ENCODE data around the gene OR5D14. TPM values are rescaled to one million over a fixed set of nuclear protein-coding genes. Genes with fewer than 3 reads are reported as not detected.

OR5D14 gene
- total RNA-seq (2014; rRNA removed; shearing (Covaris generic); ENCODE audit: low replicate concordance) = not detected in 2 replicates

DNA sequence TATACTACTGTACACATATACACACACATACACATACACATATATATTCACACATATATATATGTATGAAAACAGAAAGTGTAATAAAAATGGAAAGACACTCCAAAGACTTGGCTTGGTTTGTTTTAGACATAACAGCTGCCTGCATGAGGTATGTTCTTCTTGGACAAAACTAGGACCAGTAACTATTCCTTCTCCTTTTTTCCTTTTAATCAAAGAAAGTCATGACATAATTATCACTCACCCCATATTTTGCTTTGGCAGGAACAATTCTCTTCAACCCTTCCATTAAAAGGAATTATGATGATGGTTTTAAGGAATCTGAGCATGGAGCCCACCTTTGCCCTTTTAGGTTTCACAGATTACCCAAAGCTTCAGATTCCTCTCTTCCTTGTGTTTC is at the start of gene OR5D14:
Gene OR5D14, plus strand, starts transcription at position 301 of the 400 bp plus-strand sequence. Its CDS starts 0 bp downstream, at position 301.
- DNase-seq = no peak
- H3K4me1 ChIP-seq (ENCODE audit: low read length) = no peaks in the 10 kb centered on the region
- no peaks in the 10 kb centered on the region for H3K79me2 ChIP-seq (ENCODE audit: low read length)
- H3K36me3 ChIP-seq (ENCODE audit: insufficient read depth, low read length) = no peaks in the 10 kb centered on the region
- H3K4me3 ChIP-seq (ENCODE audit: low read length) = no peak within 1 kb of the TSS
- H3K4me2 ChIP-seq (ENCODE audit: low read depth, low read length, poor library complexity, severe bottlenecking) = no peak within 1 kb of the TSS
- H3K9me2 ChIP-seq (replicated peaks; ENCODE audit: insufficient read depth, low read length) = no peaks in the 10 kb centered on the region
- no peaks in the 10 kb centered on the region for H3K27me3 ChIP-seq (ENCODE audit: low read length)
- no peaks in the 10 kb centered on the region for H4K20me1 ChIP-seq (ENCODE audit: insufficient read depth, low read depth, low read length)
- H3K9ac ChIP-seq (ENCODE audit: low read length) = no peak within 1 kb of the TSS
- H2AFZ ChIP-seq (ENCODE audit: low read length) = no peak within 1 kb of the TSS
- no peak within 1 kb of the TSS for H3K27ac ChIP-seq (ENCODE audit: low read length)
- H3K9me3 ChIP-seq (ENCODE audit: low read length) = peaks cover 15% of the 10 kb centered on the region

DNA sequence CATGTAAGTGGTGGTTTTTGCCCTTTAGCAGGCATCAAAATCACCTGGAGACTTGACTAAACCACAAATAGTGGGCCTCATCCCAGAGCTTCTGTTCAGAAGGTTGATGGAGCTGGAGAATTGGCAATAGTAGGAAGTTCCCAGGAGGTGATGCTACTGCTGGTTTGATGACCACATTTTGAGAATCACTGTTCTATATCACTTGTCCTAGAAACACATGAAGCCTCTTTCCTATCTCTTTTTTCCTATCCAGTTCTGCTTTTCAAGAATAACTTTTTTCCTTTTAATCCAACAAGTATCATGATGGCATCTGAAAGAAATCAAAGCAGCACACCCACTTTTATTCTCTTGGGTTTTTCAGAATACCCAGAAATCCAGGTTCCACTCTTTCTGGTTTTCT is 22.2 kb upstream of the OR5D14 start, which contains the start of gene OR5D13:
Gene OR5D13, plus strand, starts transcription at position 301 of the 400 bp plus-strand sequence. Its CDS starts 0 bp downstream, at position 301.
- Histone ChIP-seq H3K79me2 (ENCODE audit: low read length) (no peaks in the 10 kb centered on the region), H4K20me1 (ENCODE audit: insufficient read depth, low read depth, low read length) (no peaks in the 10 kb centered on the region), H3K36me3 (ENCODE audit: insufficient read depth, low read length) (no peaks in the 10 kb centered on the region), H3K9me2 (replicated peaks; ENCODE audit: insufficient read depth, low read length) (no peaks in the 10 kb centered on the region), H3K9ac (ENCODE audit: low read length) (no peak within 1 kb of the TSS), H2AFZ (ENCODE audit: low read length) (no peak within 1 kb of the TSS), H3K4me1 (ENCODE audit: low read length) (no peaks in the 10 kb centered on the region), H3K27me3 (ENCODE audit: low read length) (no peaks in the 10 kb centered on the region), H3K27ac (ENCODE audit: low read length) (no peak within 1 kb of the TSS), H3K9me3 (ENCODE audit: low read length) (peaks cover 24% of the 10 kb centered on the region), H3K4me2 (ENCODE audit: low read depth, low read length, poor library complexity, severe bottlenecking) (no peak within 1 kb of the TSS), H3K4me3 (ENCODE audit: low read length) (no peak within 1 kb of the TSS)
- no peak for DNase-seq

DNA sequence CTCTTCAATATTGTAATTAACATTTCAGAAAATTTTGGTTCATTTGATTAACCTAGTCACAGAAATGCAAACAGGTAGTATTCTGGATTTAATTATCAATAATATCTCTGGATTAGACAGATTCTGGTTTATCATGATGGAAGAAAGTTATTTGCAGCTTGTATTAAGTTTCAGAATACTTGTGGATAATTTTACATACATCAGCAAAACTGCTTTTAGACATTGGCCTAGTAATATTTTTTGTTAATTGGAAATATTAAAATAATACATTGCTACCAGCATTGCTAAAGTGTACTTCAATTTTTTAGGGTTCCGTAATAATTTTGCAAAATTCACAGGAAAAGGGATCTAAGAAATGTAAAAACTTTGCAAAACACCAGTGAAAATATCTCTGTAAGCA is 3.8 kb upstream of the OR5D14 start:
- Histone ChIP-seq H4K20me1 (ENCODE audit: insufficient read depth, low read depth, low read length) (no peaks in the 10 kb centered on the region), H3K9me3 (ENCODE audit: low read length) (peaks cover 10% of the 10 kb centered on the region), H3K79me2 (ENCODE audit: low read length) (no peaks in the 10 kb centered on the region), H3K4me1 (ENCODE audit: low read length) (no peaks in the 10 kb centered on the region), H2AFZ (ENCODE audit: low read length) (no peak overlapping the region), H3K4me2 (ENCODE audit: low read depth, low read length, poor library complexity, severe bottlenecking) (no peak overlapping the region), H3K4me3 (ENCODE audit: low read length) (no peak overlapping the region), H3K27ac (ENCODE audit: low read length) (no peak overlapping the region), H3K9me2 (replicated peaks; ENCODE audit: insufficient read depth, low read length) (no peaks in the 10 kb centered on the region), H3K9ac (ENCODE audit: low read length) (no peak overlapping the region), H3K36me3 (ENCODE audit: insufficient read depth, low read length) (no peaks in the 10 kb centered on the region), H3K27me3 (ENCODE audit: low read length) (no peaks in the 10 kb centered on the region)
- DNase-seq = no peak

DNA sequence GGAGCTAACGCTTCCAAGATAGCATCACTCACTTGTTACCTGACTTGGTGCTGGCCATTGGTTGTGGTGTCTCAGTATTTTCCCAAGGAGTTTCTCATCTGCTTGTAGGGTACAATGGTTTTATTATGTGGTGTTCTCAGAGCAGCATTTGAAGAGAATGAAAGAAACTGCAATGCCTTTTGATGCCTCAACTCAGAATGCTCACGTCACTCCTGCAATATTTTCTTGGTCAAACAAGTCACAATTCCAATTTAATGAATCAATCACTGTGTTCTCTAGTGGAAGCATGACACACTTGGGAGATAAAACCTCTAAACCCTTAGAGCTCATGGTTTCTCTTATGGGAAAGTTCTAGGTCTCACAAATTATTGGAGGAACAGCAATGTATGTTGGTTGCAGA is 2.0 kb upstream of the OR5D14 start:
- no peaks in the 10 kb centered on the region for H3K79me2 ChIP-seq (ENCODE audit: low read length)
- H3K9me3 ChIP-seq (ENCODE audit: low read length) = peaks cover 10% of the 10 kb centered on the region
- H3K4me1 ChIP-seq (ENCODE audit: low read length) = no peaks in the 10 kb centered on the region
- no peaks in the 10 kb centered on the region for H3K36me3 ChIP-seq (ENCODE audit: insufficient read depth, low read length)
- no peak overlapping the region for H3K27ac ChIP-seq (ENCODE audit: low read length)
- H3K9ac ChIP-seq (ENCODE audit: low read length) = no peak overlapping the region
- H3K4me3 ChIP-seq (ENCODE audit: low read length) = no peak overlapping the region
- H3K27me3 ChIP-seq (ENCODE audit: low read length) = no peaks in the 10 kb centered on the region
- no peaks in the 10 kb centered on the region for H4K20me1 ChIP-seq (ENCODE audit: insufficient read depth, low read depth, low read length)
- DNase-seq = no peak
- H3K9me2 ChIP-seq (replicated peaks; ENCODE audit: insufficient read depth, low read length) = no peaks in the 10 kb centered on the region
- no peak overlapping the region for H2AFZ ChIP-seq (ENCODE audit: low read length)
- H3K4me2 ChIP-seq (ENCODE audit: low read depth, low read length, poor library complexity, severe bottlenecking) = no peak overlapping the region

DNA sequence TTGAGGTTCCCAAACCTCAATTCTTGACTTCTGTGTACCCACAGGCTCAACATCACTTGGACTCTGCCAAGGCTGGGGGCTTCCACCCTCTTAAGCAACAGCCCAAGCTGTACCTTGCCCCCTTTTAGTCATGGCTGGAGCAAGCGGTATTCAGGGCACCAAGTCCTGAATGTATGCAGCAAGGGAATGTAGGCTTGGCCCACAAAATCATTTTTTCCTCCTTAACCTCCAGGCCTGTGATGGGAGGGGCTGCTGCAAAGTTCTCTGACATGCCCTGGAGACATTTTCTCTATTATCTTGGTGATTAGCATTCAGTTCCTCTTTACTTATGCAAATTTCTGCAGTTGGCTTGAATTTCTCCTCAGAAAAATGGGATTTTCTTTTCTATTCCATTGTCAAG is 10.9 kb downstream of the OR5D14 start:
- no peak for DNase-seq

DNA sequence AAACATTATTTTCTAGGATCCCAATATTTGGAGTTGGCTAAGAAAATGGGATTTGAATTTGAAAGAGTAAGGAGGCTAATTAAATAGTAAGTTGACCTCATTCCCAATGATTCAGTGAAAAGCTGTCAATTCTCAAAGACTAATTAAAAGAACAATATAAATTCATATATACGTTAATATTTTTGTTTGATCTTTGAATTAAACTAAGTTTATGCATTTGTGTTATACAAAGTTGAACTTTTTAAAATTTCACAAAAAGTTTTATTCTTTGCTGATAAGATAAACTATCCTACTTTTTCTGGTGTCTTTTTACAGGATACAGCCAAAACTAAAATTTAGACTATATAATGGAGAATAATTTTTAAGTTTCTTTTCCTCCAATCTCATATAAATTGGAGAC is 15.7 kb downstream of the OR5D14 start, which contains the start of gene OR5L1:
Gene OR5L1, plus strand, starts transcription at position 301 of the 400 bp plus-strand sequence. CDS start 100 bp downstream, outside the sequence.
- no peak within 1 kb of the TSS for H3K4me2 ChIP-seq (ENCODE audit: low read depth, low read length, poor library complexity, severe bottlenecking)

More for the DNA sequence above, 10.9 kb downstream of the OR5D14 start:
- Histone ChIP-seq H4K20me1 (ENCODE audit: insufficient read depth, low read depth, low read length) (no peaks in the 10 kb centered on the region), H3K27ac (ENCODE audit: low read length) (no peak overlapping the region), H3K4me2 (ENCODE audit: low read depth, low read length, poor library complexity, severe bottlenecking) (no peak overlapping the region), H3K9me2 (replicated peaks; ENCODE audit: insufficient read depth, low read length) (no peaks in the 10 kb centered on the region), H3K79me2 (ENCODE audit: low read length) (no peaks in the 10 kb centered on the region), H3K9me3 (ENCODE audit: low read length) (peaks cover 23% of the 10 kb centered on the region), H3K4me1 (ENCODE audit: low read length) (no peaks in the 10 kb centered on the region), H3K9ac (ENCODE audit: low read length) (no peak overlapping the region), H2AFZ (ENCODE audit: low read length) (no peak overlapping the region), H3K36me3 (ENCODE audit: insufficient read depth, low read length) (no peaks in the 10 kb centered on the region), H3K4me3 (ENCODE audit: low read length) (no peak overlapping the region), H3K27me3 (ENCODE audit: low read length) (no peaks in the 10 kb centered on the region)

DNA sequence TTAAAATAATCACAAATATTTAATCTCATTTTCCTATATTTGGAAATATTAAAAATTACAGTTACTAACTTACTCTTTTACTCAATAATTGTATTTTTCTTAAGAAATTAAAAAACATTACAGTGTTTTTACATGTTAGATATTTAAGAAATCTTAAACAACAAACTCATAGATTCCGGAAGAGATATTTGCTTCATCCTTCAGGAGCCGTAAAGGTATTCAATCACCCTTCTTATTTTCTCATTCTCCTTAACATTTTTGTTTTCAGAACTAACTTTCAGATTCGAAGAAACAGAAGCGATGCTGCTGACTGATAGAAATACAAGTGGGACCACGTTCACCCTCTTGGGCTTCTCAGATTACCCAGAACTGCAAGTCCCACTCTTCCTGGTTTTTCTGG is 24.0 kb downstream of the OR5D14 start, which contains the start of gene OR5D18:
Gene OR5D18, plus strand, starts transcription at position 301 of the 400 bp plus-strand sequence. Its CDS starts 0 bp downstream, at position 301.
- Histone ChIP-seq H3K4me3 (ENCODE audit: low read length) (no peak within 1 kb of the TSS), H3K9ac (ENCODE audit: low read length) (no peak within 1 kb of the TSS), H4K20me1 (ENCODE audit: insufficient read depth, low read depth, low read length) (no peaks in the 10 kb centered on the region), H3K9me3 (ENCODE audit: low read length) (peaks cover 11% of the 10 kb centered on the region; the same call in 1 of the 2 replicates), H3K4me2 (ENCODE audit: low read depth, low read length, poor library complexity, severe bottlenecking) (no peak within 1 kb of the TSS), H3K27me3 (ENCODE audit: low read length) (no peaks in the 10 kb centered on the region), H2AFZ (ENCODE audit: low read length) (no peak within 1 kb of the TSS), H3K36me3 (ENCODE audit: insufficient read depth, low read length) (no peaks in the 10 kb centered on the region), H3K79me2 (ENCODE audit: low read length) (no peaks in the 10 kb centered on the region), H3K27ac (ENCODE audit: low read length) (no peak within 1 kb of the TSS), H3K4me1 (ENCODE audit: low read length) (no peaks in the 10 kb centered on the region), H3K9me2 (replicated peaks; ENCODE audit: insufficient read depth, low read length) (no peaks in the 10 kb centered on the region)
- DNase-seq = no peak

More for the DNA sequence above, 15.7 kb downstream of the OR5D14 start, which contains the start of gene OR5L1:
- Histone ChIP-seq H3K79me2 (ENCODE audit: low read length) (no peaks in the 10 kb centered on the region), H3K9ac (ENCODE audit: low read length) (no peak within 1 kb of the TSS), H3K9me2 (replicated peaks; ENCODE audit: insufficient read depth, low read length) (no peaks in the 10 kb centered on the region), H3K4me1 (ENCODE audit: low read length) (no peaks in the 10 kb centered on the region), H2AFZ (ENCODE audit: low read length) (no peak within 1 kb of the TSS), H3K27me3 (ENCODE audit: low read length) (no peaks in the 10 kb centered on the region), H3K27ac (ENCODE audit: low read length) (no peak within 1 kb of the TSS), H4K20me1 (ENCODE audit: insufficient read depth, low read depth, low read length) (no peaks in the 10 kb centered on the region), H3K9me3 (ENCODE audit: low read length) (peaks cover 18% of the 10 kb centered on the region), H3K36me3 (ENCODE audit: insufficient read depth, low read length) (no peaks in the 10 kb centered on the region), H3K4me3 (ENCODE audit: low read length) (no peak within 1 kb of the TSS)
- DNase-seq = no peak

DNA sequence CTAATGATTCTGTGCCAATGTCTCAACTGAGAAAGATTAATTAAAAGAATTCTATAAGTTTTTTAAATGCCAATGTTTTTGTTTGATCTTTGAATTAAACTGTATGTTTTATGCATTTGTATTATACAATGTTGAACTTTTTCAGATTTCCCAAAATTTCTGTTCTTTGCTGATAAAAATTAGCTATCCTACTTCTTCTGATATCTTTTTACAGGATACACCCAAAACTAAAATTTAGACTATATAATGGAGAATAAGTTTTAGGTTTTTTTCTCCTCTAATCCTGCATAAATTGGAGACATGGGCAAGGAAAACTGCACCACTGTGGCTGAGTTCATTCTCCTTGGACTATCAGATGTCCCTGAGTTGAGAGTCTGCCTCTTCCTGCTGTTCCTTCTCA is 31.6 kb downstream of the OR5D14 start, which contains the start of gene OR5L2:
Gene OR5L2, plus strand, starts transcription at position 301 of the 400 bp plus-strand sequence. Its CDS starts 0 bp downstream, at position 301.
- Histone ChIP-seq H4K20me1 (ENCODE audit: insufficient read depth, low read depth, low read length) (no peaks in the 10 kb centered on the region), H3K4me2 (ENCODE audit: low read depth, low read length, poor library complexity, severe bottlenecking) (no peak within 1 kb of the TSS), H2AFZ (ENCODE audit: low read length) (no peak within 1 kb of the TSS), H3K9me2 (replicated peaks; ENCODE audit: insufficient read depth, low read length) (no peaks in the 10 kb centered on the region), H3K9ac (ENCODE audit: low read length) (no peak within 1 kb of the TSS), H3K79me2 (ENCODE audit: low read length) (no peaks in the 10 kb centered on the region), H3K27me3 (ENCODE audit: low read length) (no peaks in the 10 kb centered on the region), H3K36me3 (ENCODE audit: insufficient read depth, low read length) (no peaks in the 10 kb centered on the region), H3K27ac (ENCODE audit: low read length) (no peak within 1 kb of the TSS), H3K4me1 (ENCODE audit: low read length) (no peaks in the 10 kb centered on the region), H3K9me3 (ENCODE audit: low read length) (0 out of 2 replicates have a peak, but pooled peaks cover 2% of the 10 kb centered on the region), H3K4me3 (ENCODE audit: low read length) (no peak within 1 kb of the TSS)
- no peak for DNase-seq
